Thoracic aorta (tissue), 2 donors: ENCODE measurements around the gene EIF1AD. TPM values are rescaled to one million over a fixed set of nuclear protein-coding genes. Genes with fewer than 3 reads are reported as not detected.

ENCODE experiments used
- ATAC-seq: fragments of 150-250 bp; one replicate; pipeline ENCODE4 v1.8.0; 2017; ENCODE audit warnings: low read depth; ENCODE audit not compliant: insufficient number of reproducible peaks, low FRiP score
- DNase-seq: peaks from one replicate; pipeline ENCODE4 v3.0.0-alpha.2; 2020; ENCODE audit warnings: low spot score
- H3K27ac ChIP-seq, 2 donors: fragments of 200-600 bp; sonication (generic); 1 replicate in 1 of 2; 2 replicates in 1 of 2; pipeline ENCODE4 v1.5.1; 2016; ENCODE audit warnings: mild to moderate bottlenecking in 2 of 2, moderate library complexity in 2 of 2
- H3K27me3 ChIP-seq: fragments of 200-600 bp; sonication (generic); replicated peaks from 2 replicates; pipeline ENCODE4 v1.6.0; 2016; ENCODE audit warnings: mild to moderate bottlenecking; ENCODE audit not compliant: insufficient read depth
- H3K36me3 ChIP-seq: fragments of 200-600 bp; sonication (generic); one replicate; pipeline ENCODE4 v1.5.1; 2016
- H3K4me1 ChIP-seq, 2 donors: fragments of 200-600 bp; sonication (generic); 1 replicate in 1 of 2; 2 replicates in 1 of 2; pipeline versions ENCODE4 v1.5.1 to v1.6.0; 2016; ENCODE audit warnings: low read depth in 2 of 2, mild to moderate bottlenecking in 1 of 2; ENCODE audit not compliant: control insufficient read depth in 1 of 2
- H3K4me3 ChIP-seq: fragments of 200-600 bp; sonication (generic); 2 replicates; pipeline ENCODE4 v1.5.1; 2016; ENCODE audit warnings: mild to moderate bottlenecking
- H3K9me3 ChIP-seq: fragments of 200-600 bp; sonication (generic); 2 replicates; pipeline ENCODE4 v1.5.1; 2016
- CTCF ChIP-seq: fragments of 200-600 bp; sonication (generic); IDR thresholded peaks from one replicate; pipeline ENCODE4 v1.5.1; 2019; ENCODE audit warnings: antibody characterized with exemption
- total RNA-seq, 2 donors: library from RNA; depleted of rRNA; stranded (reverse); fragments of >200 nt; gene quantifications; one replicate each; pipeline versions ENCODE4 v1.1.0 to v1.2.3, GENCODE V29; 2016

Gene EIF1AD
- total RNA-seq, 2 donors from 2014 or later: 20.6 to 43.5 TPM

GRCh38 chr11:66042227-66042995, 40.5 kb upstream of the EIF1AD start:
- no peaks in the 10 kb centered on the region for H3K9me3 ChIP-seq
- no peak for DNase-seq
- TF ChIP-seq CTCF: no peak

DNA sequence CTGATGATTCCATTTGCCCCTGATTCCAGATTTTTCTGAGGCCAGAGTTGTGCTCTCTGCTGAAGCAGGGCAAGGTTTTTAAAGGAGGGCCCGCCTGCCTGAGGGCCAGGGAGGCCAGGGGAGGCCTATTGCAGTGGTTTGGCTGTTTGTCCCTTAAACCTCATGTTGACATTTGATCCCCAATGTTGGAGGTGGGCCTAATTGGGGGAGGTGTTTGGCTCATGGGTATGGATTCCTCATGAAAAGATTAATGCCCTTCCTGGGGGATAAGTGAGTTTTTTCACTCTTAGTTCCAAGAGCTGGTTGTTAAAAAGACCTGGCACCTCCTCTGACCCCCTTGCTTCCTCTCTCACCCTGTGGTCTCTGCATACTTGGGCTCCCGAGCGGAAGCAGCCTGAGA, 37.8 kb upstream of the EIF1AD start:
- Histone ChIP-seq H3K9me3 (no peaks in the 10 kb centered on the region), H3K27ac (no peak overlapping the region), H3K27me3 (no peaks in the 10 kb centered on the region), H3K4me3 (no peak overlapping the region), H3K4me1 (no peaks in the 10 kb centered on the region), H3K36me3 (no peaks in the 10 kb centered on the region)
- DNase-seq (no peak), ATAC-seq (no peak)
- no peak for TF ChIP-seq CTCF

More at GRCh38 chr11:66042227-66042995, 40.5 kb upstream of the EIF1AD start:
- ATAC-seq: no peak
- H3K4me1 ChIP-seq: no peaks in the 10 kb centered on the region
- no peak overlapping the region for H3K4me3 ChIP-seq
- H3K27ac ChIP-seq: no peak overlapping the region
- no peaks in the 10 kb centered on the region for H3K36me3 ChIP-seq
- no peaks in the 10 kb centered on the region for H3K27me3 ChIP-seq

DNA sequence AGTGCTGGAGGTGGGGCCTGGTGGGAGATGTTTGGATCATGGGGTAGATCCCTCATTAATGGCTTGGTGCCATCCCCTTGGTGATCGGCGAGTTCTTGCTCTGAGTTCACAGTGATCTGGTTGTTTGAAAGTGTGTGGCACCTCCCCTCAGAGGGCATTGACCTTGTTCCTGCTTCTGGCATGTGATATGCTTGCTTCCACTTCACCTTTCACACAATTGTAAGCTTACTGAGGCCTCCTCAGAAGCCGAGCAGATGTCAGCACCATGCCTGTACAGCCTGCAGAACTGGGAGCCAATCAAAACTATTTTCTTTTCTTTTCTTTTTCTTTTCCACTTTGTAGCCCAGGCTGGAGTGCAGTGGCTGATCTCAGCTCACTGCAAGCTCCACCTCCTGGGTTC, 35.4 kb upstream of the EIF1AD start:
- no peaks in the 10 kb centered on the region for H3K36me3 ChIP-seq
- no peak overlapping the region for H3K27ac ChIP-seq
- no peak for TF ChIP-seq CTCF
- H3K9me3 ChIP-seq: no peaks in the 10 kb centered on the region
- no peak overlapping the region for H3K4me3 ChIP-seq
- ATAC-seq (no peak), DNase-seq (no peak)
- no peaks in the 10 kb centered on the region for H3K27me3 ChIP-seq
- H3K4me1 ChIP-seq: no peaks in the 10 kb centered on the region

GRCh38 chr11:66036334-66036710, 34.4 kb upstream of the EIF1AD start:
- H3K27ac ChIP-seq: no peak overlapping the region
- ATAC-seq: no peak
- TF ChIP-seq CTCF: no peak
- H3K36me3 ChIP-seq: no peaks in the 10 kb centered on the region
- DNase-seq: no peak
- H3K9me3 ChIP-seq: no peaks in the 10 kb centered on the region
- no peaks in the 10 kb centered on the region for H3K4me1 ChIP-seq
- no peaks in the 10 kb centered on the region for H3K27me3 ChIP-seq
- no peak overlapping the region for H3K4me3 ChIP-seq

GRCh38 chr11:66035653-66036333, 33.8 kb upstream of the EIF1AD start:
- Histone ChIP-seq H3K27me3 (no peaks in the 10 kb centered on the region), H3K4me3 (no peak overlapping the region), H3K36me3 (no peaks in the 10 kb centered on the region), H3K9me3 (no peaks in the 10 kb centered on the region), H3K4me1 (no peaks in the 10 kb centered on the region), H3K27ac (no peak overlapping the region)
- DNase-seq (no peak), ATAC-seq (no peak)
- TF ChIP-seq CTCF: no peak
